Left hindlimb (tissue), 1 donor: ENCODE data around the gene IL13RA2.

ENCODE experiments used
- DNase-seq: peaks from one replicate; pipeline ENCODE4 v3.0.0-alpha.2; 2018

The IL13RA2 gene, protein sequence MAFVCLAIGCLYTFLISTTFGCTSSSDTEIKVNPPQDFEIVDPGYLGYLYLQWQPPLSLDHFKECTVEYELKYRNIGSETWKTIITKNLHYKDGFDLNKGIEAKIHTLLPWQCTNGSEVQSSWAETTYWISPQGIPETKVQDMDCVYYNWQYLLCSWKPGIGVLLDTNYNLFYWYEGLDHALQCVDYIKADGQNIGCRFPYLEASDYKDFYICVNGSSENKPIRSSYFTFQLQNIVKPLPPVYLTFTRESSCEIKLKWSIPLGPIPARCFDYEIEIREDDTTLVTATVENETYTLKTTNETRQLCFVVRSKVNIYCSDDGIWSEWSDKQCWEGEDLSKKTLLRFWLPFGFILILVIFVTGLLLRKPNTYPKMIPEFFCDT

DNA sequence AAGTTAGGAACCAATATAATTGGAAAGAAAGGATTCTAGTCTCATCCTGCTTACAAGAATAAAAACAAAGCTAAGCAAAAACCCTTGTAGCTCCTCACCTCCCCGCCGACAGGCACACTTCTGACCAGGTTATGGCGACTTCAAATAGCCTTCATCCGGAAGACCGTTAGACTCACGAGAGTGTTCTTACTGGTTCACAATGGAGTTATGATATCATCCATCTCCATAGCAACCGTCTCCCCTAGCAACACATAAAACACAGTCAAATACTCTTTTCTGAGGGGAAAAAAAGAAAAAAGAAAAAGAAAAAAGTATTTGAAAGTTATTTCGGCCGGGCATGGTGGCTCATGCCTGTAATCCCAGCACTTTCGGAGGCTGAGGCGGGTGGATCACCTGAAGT, at the start of gene IL13RA2:
Gene IL13RA2, minus strand, starts transcription at position 162 of the 400 bp plus-strand sequence. CDS start 347 bp downstream, outside the sequence.
- DNase-seq, result no peak

GRCh38 chrX:115065304-115065703, 47.9 kb upstream of the IL13RA2 start:
- DNase-seq, result no peak

- no peak for DNase-seq
These were observed 42.6 kb upstream of the IL13RA2 start for GRCh38 chrX:115060013-115060412.

DNA sequence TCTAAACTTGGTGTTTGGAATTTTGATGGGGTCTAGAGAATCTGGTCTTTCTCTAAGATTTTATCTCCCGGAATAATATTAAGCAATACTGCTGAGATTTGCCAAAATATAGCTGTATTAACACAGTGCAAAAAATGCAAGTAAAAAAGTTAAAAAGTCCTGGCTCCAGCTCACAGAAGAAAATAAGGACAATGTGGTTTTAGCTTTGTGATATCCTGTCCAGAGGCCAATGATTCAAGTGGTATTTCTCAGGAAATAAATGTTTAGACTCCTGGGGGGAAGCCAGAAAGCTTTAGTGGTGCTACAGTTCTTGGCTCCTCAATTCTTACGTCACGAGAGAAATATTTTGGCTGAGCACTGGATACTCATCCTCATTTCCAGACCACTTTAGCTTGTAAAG, 40.9 kb upstream of the IL13RA2 start:
- peak; percentile 29 for DNase-seq

DNA sequence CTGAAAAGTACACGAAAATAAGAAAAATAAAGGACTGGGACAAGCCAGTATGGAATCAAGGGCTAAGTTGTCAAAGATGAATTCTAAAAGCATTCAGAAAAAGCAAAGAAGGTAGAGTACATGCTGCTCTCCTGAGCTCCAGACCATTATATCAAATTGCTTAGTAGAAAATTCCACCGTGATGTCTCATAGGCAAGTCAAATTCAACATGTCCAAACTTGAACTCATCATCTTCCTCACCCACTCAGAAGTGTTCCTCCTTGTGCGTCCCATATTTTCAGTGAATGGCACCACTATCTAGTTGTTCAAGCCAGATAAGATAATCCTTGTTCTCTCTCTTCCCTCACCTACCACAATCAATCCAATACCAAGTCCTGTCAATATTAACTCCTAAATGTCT, 37.5 kb upstream of the IL13RA2 start:
- DNase-seq, result no peak

GRCh38 chrX:115053223-115053622, 35.8 kb upstream of the IL13RA2 start:
- no peak for DNase-seq

DNA sequence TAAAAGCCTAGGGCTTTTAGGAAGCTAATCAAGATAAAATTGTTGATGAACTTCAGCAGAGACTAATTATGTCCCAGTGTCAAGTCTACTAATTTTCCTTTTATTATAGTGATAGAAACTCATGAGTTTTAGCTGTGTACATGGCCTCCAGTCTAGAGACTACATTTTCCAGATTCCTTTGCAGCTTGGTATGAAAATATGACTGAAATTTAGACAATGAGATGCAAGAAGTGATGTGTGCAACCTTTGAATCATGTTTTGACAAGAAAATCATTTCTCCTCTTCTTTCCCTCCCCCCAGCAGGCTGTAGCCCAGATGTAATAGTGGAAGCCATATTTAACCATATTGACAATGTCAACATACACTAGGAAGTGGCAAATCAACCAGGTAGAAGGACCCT, 30.3 kb upstream of the IL13RA2 start:
- DNase-seq, result no peak

- DNase-seq, result no peak
These were observed 29.8 kb upstream of the IL13RA2 start for GRCh38 chrX:115047181-115047580.

- no peak for DNase-seq
These were observed 23.0 kb upstream of the IL13RA2 start for GRCh38 chrX:115040417-115040816.

DNA sequence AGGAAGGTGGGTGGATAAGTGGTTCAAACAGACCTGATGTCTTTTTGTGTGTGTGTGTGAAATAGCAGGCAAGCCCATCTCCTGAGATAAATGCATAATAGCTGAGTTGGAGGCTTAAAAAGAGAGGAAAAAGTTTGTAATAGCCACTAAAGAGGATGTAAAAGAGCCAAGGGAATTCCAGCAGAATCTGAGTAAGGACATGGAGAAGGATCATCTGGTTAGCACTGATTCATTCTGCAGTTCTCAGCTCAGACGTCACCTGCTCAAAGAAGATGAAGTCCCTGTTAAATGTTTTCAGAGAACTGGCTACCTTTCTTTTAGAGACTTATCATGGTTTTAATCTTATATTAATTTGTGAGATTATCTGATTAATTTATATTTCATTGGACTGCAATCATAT, 21.0 kb upstream of the IL13RA2 start:
- no peak for DNase-seq

DNA sequence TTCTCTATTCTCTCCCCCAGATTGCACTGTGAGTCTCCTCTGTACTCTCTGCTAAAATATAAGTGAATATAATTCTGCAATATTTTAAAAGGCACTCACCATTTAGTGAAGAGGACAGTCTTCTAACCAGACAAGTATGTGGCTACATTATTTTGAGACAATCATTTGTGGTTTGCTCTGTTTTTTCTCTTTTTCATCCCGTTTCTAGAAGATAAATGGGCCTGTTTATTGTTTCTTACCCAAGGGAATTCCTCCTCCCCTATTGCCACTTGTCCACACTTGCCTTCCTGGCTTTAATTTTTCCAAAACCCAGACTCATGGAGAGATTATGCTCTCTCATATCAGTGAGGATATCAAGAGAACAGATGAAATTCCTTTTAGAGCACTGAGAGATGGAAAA, 18.6 kb upstream of the IL13RA2 start:
- DNase-seq, result no peak

GRCh38 chrX:115031989-115032388, 14.6 kb upstream of the IL13RA2 start:
- DNase-seq, result no peak

- DNase-seq, result no peak
These were observed 13.2 kb upstream of the IL13RA2 start for GRCh38 chrX:115030625-115031024.

DNA sequence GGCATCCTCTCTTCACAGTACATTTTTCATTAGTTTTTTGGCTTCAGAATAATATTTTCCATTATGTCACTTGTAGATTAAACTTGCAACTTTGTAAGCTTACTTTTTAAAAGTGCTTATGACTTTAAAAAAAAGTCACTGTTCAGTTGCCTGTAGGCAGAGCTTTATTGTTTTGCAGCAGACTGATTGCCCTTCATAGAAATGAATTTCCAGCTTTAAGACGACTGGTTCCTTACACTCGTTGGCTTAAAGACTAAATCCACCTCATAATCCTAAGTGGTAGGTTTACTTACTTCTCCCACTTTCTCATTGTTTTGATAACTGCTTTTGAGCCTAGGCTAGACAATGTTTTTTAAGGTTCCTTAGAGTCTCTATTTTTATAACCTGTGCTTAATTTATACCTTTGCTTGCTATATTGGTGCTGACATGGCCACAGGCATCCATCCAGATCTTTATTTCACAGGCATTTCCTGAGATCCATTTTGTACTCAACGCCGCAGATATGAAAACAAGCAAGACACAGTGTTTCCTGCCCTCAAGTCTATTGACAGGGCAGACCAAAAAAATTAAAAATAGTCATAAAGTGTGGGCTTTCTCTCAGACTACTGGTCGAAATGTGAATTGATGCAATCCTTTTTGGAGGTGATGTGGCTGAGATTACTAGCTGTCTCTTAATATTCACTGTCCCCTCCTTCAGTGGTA, 12.6 kb upstream of the IL13RA2 start:
- peak; percentile 28 for DNase-seq

GRCh38 chrX:115029440-115029839, 12.0 kb upstream of the IL13RA2 start:
- no peak for DNase-seq

GRCh38 chrX:115023811-115024210, 6.4 kb upstream of the IL13RA2 start:
- no peak for DNase-seq

DNA sequence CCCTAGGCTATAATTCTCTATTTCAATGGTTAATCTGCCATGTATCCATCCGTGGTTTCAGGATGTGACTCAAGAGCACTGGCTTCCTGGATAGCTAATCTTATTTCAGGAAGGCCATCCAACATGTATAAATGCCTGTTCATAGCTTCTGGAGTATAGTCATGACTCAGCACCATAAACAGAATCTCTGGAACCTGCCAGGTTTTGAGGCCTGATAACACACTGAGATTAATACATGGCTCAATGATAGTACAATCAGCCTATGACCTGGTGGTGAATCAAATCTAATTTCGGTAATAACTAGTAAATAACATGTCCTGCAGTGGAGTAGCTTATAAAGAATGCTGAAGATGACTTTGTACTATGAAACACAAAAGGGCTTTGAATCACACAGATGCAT, 5.7 kb upstream of the IL13RA2 start:
- DNase-seq, result no peak

- DNase-seq, result no peak
These were observed 3.7 kb upstream of the IL13RA2 start for GRCh38 chrX:115021121-115021520.

- DNase-seq, result no peak
These were observed 1.5 kb upstream of the IL13RA2 start for GRCh38 chrX:115018944-115019343.

GRCh38 chrX:115018040-115018647, 728 bp upstream of the IL13RA2 start:
- no peak for DNase-seq

GRCh38 chrX:115013705-115014104, 3.7 kb downstream of the IL13RA2 start:
- DNase-seq, result no peak

GRCh38 chrX:115011428-115011827, 6.0 kb downstream of the IL13RA2 start:
- no peak for DNase-seq

GRCh38 chrX:114999906-115000305, 17.5 kb downstream of the IL13RA2 start:
- DNase-seq, result no peak

DNA sequence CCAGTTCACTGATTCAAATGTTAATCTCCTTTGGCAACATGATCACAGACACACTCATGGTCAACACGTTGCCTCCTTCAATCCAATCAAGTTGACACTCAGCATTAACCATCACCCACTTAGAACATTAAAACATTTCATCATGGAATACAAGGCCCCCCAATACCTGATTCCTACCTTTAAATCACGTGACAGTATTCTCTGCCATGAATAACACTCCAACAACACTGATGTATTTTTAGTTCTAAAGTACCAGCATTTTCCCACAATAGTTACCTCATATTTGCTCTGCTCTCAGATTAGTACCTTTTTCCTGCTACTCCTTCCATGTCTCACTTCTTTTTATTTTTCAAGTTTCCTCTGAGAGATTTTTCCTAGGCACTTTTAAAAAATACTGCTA, 19.6 kb downstream of the IL13RA2 start:
- DNase-seq, result no peak
